Measurements from ENCODE around the gene RAVER1. TPM values are rescaled to one million over a fixed set of nuclear protein-coding genes. Genes with fewer than 3 reads are reported as not detected.
A peak's percentile ranks its signal among the peaks of the same experiment; 100 is the strongest.
"Not testable (repeated sequence)": the region's sequence is repeated elsewhere in the genome, so short reads cannot be mapped to it uniquely, and the experiment has no call there.

The RAVER1 gene
- total RNA-seq, 2 experiments from 2014 or later, result 105 to 111 TPM

DNA sequence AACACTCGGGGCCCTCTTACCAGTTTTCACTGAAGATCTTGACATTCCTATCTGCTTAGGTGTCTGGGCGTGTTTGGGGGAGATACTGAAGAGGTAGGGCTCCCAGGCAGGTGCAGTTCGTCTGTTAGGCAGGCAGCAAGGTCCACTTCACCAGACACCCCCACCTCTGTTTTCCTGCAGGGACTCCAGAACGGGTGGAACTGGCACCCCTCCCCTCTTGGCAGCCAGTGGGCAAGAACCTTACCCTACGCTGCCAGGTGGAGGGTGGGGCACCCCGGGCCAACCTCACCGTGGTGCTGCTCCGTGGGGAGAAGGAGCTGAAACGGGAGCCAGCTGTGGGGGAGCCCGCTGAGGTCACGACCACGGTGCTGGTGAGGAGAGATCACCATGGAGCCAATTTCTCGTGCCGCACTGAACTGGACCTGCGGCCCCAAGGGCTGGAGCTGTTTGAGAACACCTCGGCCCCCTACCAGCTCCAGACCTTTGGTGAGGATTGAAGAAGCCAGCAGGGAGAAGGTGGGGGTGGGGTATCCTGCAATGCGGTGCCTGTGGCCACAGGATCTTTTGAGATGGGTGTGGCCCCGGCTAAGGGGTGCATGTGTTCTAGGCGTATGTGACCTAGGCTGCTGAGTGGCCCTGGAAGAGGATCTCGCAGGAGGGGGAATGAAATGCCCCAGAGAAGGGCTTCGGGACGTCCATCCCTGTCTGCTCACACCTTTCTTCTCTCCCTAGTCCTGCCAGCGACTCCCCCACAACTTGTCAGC is 49.8 kb downstream of the RAVER1 start:
- Mint-ChIP-seq H3K27ac (no peak overlapping the region), H3K9me3 (no peaks in the 10 kb centered on the region), H3K36me3 (ENCODE audit: low read depth) (peaks cover 52% of the 10 kb centered on the region), H3K27me3 (peaks cover 9% of the 10 kb centered on the region), H3K4me1 (ENCODE audit: low read depth) (peaks cover 44% of the 10 kb centered on the region), H3K4me3 (no peak overlapping the region)
- no peak for DNase-seq
- no peak for ATAC-seq
- ChIA-PET POLR2A (interaction anchor here (0.6 to 1.2 kb wide), 3 partner anchors 9 to 132 kb away, joined by 3 to 4 read pairs (median 3); no protein-coding TSS in a partner anchor), CTCF (no interaction called here)
- intact Hi-C loops (cut with micrococcal nuclease), result no loop called here
- TF ChIP-seq, protein P1, sequence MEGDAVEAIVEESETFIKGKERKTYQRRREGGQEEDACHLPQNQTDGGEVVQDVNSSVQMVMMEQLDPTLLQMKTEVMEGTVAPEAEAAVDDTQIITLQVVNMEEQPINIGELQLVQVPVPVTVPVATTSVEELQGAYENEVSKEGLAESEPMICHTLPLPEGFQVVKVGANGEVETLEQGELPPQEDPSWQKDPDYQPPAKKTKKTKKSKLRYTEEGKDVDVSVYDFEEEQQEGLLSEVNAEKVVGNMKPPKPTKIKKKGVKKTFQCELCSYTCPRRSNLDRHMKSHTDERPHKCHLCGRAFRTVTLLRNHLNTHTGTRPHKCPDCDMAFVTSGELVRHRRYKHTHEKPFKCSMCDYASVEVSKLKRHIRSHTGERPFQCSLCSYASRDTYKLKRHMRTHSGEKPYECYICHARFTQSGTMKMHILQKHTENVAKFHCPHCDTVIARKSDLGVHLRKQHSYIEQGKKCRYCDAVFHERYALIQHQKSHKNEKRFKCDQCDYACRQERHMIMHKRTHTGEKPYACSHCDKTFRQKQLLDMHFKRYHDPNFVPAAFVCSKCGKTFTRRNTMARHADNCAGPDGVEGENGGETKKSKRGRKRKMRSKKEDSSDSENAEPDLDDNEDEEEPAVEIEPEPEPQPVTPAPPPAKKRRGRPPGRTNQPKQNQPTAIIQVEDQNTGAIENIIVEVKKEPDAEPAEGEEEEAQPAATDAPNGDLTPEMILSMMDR (IDR thresholded peaks at IDR 0.05), result no peak

- CTCF ChIA-PET, result interaction anchor here (2.9 kb wide), 1 partner anchor 12 kb away, joined by 21 read pairs; the partner anchor contains the start of gene ICAM1
- H3K4me3 Mint-ChIP-seq; H3K9me3 Mint-ChIP-seq; intact Hi-C loops (cut with micrococcal nuclease); ATAC-seq; H3K27me3 Mint-ChIP-seq; DNase-seq; H3K27ac Mint-ChIP-seq: not testable (repeated sequence)
- POLR2A ChIA-PET, result interaction anchor here (1.2 kb wide), 1 partner anchor 11 kb away, joined by 4 read pairs; the partner anchor contains the start of gene ICAM1
- H3K36me3 Mint-ChIP-seq (ENCODE audit: low read depth), result peaks cover 61% of the 10 kb centered on the region
- peaks cover 35% of the 10 kb centered on the region for H3K4me1 Mint-ChIP-seq (ENCODE audit: low read depth)
Measured at GRCh38 chr19:10282043-10282442, 51.3 kb downstream of the RAVER1 start.

GRCh38 chr19:10279737-10280442 is 53.4 kb downstream of the RAVER1 start:
- H3K27ac Mint-ChIP-seq, result peak overlapping the region; percentile 34
- no peak for ATAC-seq
- CTCF ChIA-PET, result interaction anchor here (1.2 to 4.4 kb wide), 3 partner anchors 10 to 109 kb away, joined by 4 to 24 read pairs (median 21); partner anchors contain the start of gene ICAM1

DNA sequence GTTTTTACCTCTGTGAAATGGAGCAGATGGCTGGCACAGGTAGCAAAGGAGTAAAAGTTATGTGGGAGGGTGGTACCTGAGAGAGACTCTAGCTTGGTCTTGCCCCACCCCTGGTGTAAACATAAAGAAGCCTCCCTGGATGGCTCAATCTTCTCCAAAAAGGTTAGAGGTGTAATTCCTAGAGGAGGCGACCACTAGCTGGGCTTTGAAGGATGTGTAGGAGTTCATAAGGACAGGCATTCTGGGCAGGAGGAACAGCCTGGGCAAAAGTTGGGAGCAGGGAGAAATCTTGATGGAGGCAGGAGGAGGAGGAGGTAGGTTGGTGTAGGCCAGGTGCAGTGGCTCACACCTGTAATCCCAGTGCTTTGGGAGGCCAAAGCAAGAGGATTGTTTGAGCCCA is 54.4 kb downstream of the RAVER1 start:
- H3K4me3 Mint-ChIP-seq, result no peak overlapping the region
- H3K27ac Mint-ChIP-seq, result no peak overlapping the region
- H3K9me3 Mint-ChIP-seq, result no peaks in the 10 kb centered on the region
- ChIA-PET POLR2A (interaction anchor here (2.5 to 3.0 kb wide), 2 partner anchors 8 to 10 kb away, joined by 22 to 23 read pairs; partner anchors contain the start of genes ICAM1, ICAM4 and ICAM5), CTCF (interaction anchor here (0.8 to 4.4 kb wide), 2 partner anchors 9 to 110 kb away, joined by 4 to 24 read pairs; no protein-coding TSS in a partner anchor)
- ATAC-seq (no peak), DNase-seq (no peak)
- peaks cover 22% of the 10 kb centered on the region for H3K4me1 Mint-ChIP-seq (ENCODE audit: low read depth)
- TF ChIP-seq, protein P1 (IDR thresholded peaks at IDR 0.05), result no peak
- intact Hi-C loops (cut with micrococcal nuclease), result no loop called here
- peaks cover 51% of the 10 kb centered on the region for H3K36me3 Mint-ChIP-seq (ENCODE audit: low read depth)
- H3K27me3 Mint-ChIP-seq, result no peaks in the 10 kb centered on the region

More at GRCh38 chr19:10279737-10280442, 53.4 kb downstream of the RAVER1 start:
- Mint-ChIP-seq H3K4me1 (ENCODE audit: low read depth) (peaks cover 16% of the 10 kb centered on the region), H3K36me3 (ENCODE audit: low read depth) (peaks cover 52% of the 10 kb centered on the region), H3K27me3 (no peaks in the 10 kb centered on the region), H3K4me3 (no peak overlapping the region), H3K9me3 (no peaks in the 10 kb centered on the region)
- TF ChIP-seq, protein P1 (IDR thresholded peaks at IDR 0.05), result no peak
- DNase-seq, result no peak
- intact Hi-C loops (cut with micrococcal nuclease), result no loop called here
- POLR2A ChIA-PET, result interaction anchor here (0.7 to 3.0 kb wide), 6 partner anchors 9 to 109 kb away, joined by 3 to 23 read pairs (median 4); partner anchors contain the start of genes ICAM1, ICAM4 and ICAM5

DNA sequence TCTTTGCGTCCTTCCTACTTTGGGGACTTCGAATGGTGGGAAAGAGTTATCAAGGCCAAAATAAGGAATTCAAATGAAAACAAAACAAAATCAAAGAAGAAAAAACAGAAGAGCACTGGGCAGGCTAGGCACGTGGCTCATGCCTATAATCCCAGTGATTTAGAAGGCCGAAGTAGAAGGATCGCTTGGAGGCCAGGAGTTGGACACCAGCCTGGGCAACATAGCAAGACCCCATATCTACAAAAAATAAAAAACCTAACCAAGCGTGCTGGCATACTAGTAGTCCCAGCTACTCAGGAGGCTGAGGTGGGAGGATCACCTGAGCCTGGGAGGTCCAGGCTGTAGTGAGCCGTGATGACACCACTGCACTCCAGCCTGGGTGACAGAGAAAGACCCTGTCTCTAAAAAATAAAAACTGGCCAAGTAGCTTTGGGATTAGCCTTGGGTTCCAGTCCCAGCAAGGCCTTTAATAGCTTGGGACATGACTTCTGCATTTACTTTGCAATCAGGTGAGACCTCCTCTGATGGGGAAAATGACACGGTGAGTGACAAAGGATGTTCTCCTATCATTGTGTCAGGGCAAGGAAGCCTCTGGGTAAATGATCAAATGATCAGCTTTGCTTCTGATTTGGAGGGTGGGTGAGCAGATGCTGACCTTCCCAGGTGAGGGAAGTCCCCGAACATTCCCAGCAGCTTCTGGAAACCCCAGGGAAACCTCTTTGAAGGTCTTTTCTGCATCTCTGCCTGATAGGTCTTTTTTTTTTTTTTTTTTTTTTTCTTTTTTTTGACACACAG is 55.3 kb downstream of the RAVER1 start:
- Mint-ChIP-seq H3K9me3 (no peaks in the 10 kb centered on the region), H3K4me1 (ENCODE audit: low read depth) (peaks cover 24% of the 10 kb centered on the region), H3K27me3 (no peaks in the 10 kb centered on the region), H3K4me3 (no peak overlapping the region), H3K27ac (no peak overlapping the region), H3K36me3 (ENCODE audit: low read depth) (peaks cover 46% of the 10 kb centered on the region)
- ATAC-seq (no peak), DNase-seq (no peak)
- TF ChIP-seq, protein P1 (IDR thresholded peaks at IDR 0.05), result no peak
- intact Hi-C loops (cut with micrococcal nuclease), result no loop called here
- ChIA-PET POLR2A (interaction anchor here (1.4 to 3.0 kb wide), 3 partner anchors 8 to 18 kb away, joined by 7 to 23 read pairs (median 22); partner anchors contain the start of genes ICAM1, ICAM4 and ICAM5), CTCF (interaction anchor here (0.8 to 4.4 kb wide), 3 partner anchors 8 to 111 kb away, joined by 3 to 24 read pairs (median 4); no protein-coding TSS in a partner anchor)

Data from activated CD8-positive, alpha-beta T cell treated with anti-CD3 and anti-CD28 coated beads for 36 hours (primary cell).